Neuron (in vitro differentiated cells): ENCODE data around the gene MED15.
"Not testable (repeated sequence)": the region's sequence is repeated elsewhere in the genome, so short reads cannot be mapped to it uniquely, and the experiment has no call there.

Source experiments
- H2AFZ ChIP-seq: one replicate; pipeline ENCODE4 v1.6.1; 2013; ENCODE audit warnings: low read depth, mild to moderate bottlenecking, inconsistent platforms, low read length, moderate library complexity
- H3K27me3 ChIP-seq: one replicate; pipeline ENCODE4 v1.6.1; 2013; ENCODE audit warnings: low read length; ENCODE audit not compliant: insufficient read depth
- H3K36me3 ChIP-seq: one replicate; pipeline ENCODE4 v1.6.1; 2013; ENCODE audit warnings: low read length; ENCODE audit not compliant: insufficient read depth
- H3K4me1 ChIP-seq: one replicate; pipeline ENCODE4 v1.6.1; 2013; ENCODE audit warnings: low read length; ENCODE audit not compliant: insufficient read depth
- H3K4me3 ChIP-seq: 2 replicates; pipeline ENCODE4 v1.5.1; 2013; ENCODE audit warnings: mild to moderate bottlenecking, low read length, moderate library complexity
- H3K9me3 ChIP-seq: one replicate; pipeline ENCODE4 v1.6.1; 2013; ENCODE audit warnings: low read length

MED15 gene

GRCh38 chr22:20588092-20588842 lies 80.9 kb downstream of the MED15 start:
- Histone ChIP-seq H3K4me1 (no peaks in the 10 kb centered on the region), H2AFZ (no peak overlapping the region), H3K4me3 (no peak overlapping the region), H3K27me3 (no peaks in the 10 kb centered on the region), H3K36me3 (peaks cover 36% of the 10 kb centered on the region), H3K9me3 (no peaks in the 10 kb centered on the region)

DNA sequence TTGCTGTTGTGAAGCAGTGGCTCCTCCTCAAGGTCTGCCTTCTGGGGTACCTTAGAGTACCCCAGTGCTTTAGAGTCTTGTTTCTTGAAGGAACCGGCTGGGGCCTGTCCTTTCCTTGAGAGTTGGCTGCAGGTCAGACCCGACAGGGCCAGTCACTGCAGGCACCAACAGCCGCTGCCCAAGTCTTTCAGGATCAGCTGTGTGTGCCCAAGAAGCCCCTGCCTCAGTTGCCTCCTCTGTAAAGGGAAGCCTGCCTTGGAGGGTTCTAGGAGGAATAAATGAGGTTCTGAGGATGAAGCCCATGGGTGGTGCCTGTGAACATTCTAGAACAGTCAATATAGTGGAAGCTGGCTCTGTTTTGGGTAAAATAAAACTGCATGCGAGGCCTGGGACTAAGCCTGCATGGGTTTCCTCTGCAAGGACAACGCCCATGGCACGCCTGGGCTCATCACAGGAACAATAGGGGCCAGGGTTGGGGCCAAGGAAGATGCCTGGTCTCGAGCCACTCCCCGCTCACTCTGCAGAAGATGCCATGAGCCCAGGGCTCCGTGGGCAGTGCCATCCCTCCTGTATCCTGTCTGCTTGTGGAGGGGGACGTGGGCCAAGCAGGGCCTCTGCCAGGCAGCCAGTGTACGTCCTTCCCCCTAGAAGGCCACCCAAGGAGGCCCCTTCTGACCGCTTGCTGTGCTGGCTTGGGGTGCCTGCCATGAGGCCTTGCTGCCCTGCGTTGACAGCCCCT lies 81.6 kb downstream of the MED15 start:
- no peaks in the 10 kb centered on the region for H3K27me3 ChIP-seq
- no peak overlapping the region for H2AFZ ChIP-seq
- peaks cover 30% of the 10 kb centered on the region for H3K36me3 ChIP-seq
- H3K4me1 ChIP-seq = no peaks in the 10 kb centered on the region
- H3K4me3 ChIP-seq = no peak overlapping the region
- no peaks in the 10 kb centered on the region for H3K9me3 ChIP-seq

GRCh38 chr22:20589614-20590476 lies 82.4 kb downstream of the MED15 start:
- Histone ChIP-seq H3K27me3 (no peaks in the 10 kb centered on the region), H2AFZ (no peak overlapping the region), H3K9me3 (no peaks in the 10 kb centered on the region), H3K36me3 (peaks cover 25% of the 10 kb centered on the region), H3K4me1 (no peaks in the 10 kb centered on the region), H3K4me3 (no peak overlapping the region)

- no peaks in the 10 kb centered on the region for H3K9me3 ChIP-seq
- no peaks in the 10 kb centered on the region for H3K27me3 ChIP-seq
- H2AFZ ChIP-seq = no peak overlapping the region
- H3K4me3 ChIP-seq = no peak overlapping the region
- peaks cover 16% of the 10 kb centered on the region for H3K36me3 ChIP-seq
- H3K4me1 ChIP-seq = no peaks in the 10 kb centered on the region
Observed at GRCh38 chr22:20590477-20591294, 83.3 kb downstream of the MED15 start.

GRCh38 chr22:20591295-20591645 lies 83.9 kb downstream of the MED15 start:
- H3K4me3 ChIP-seq = no peak overlapping the region
- H3K9me3 ChIP-seq = no peaks in the 10 kb centered on the region
- H3K36me3 ChIP-seq = peaks cover 10% of the 10 kb centered on the region
- H3K4me1 ChIP-seq = no peaks in the 10 kb centered on the region
- H3K27me3 ChIP-seq = no peaks in the 10 kb centered on the region
- no peak overlapping the region for H2AFZ ChIP-seq

DNA sequence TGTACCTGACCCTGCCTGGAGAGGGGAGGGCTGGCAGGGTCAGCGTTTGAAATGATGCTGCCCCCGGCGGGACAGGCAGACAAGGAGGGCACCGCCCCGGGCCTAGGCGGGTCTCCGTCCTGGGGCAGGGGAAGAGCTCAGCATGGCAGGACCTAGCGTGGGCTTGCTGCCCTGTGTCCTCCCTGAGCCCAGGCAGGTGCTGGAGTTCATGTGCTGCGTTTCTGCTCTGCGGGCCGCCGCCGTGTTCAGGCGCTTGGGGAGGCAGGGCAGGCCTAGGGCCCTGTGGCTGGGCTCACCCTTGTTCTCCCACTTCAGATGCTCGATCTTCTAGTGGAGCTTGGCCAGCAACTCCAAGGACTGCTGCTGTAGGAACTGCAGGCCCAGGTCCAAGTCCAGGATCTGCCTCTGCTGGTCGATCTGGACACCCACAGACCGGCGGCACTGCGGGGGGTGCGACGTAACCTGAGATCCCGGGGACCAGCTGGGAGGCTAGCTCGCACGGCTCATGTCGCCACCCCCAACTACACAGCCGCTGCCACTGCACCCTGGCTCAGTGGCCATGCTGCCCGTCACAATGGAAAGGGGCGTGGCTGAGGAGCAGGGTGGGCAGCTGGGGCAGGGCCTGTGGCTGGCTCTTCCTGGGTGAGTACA lies 84.4 kb downstream of the MED15 start:
- Histone ChIP-seq H3K4me1 (no peaks in the 10 kb centered on the region), H3K4me3 (no peak overlapping the region), H3K9me3 (no peaks in the 10 kb centered on the region), H3K27me3 (no peaks in the 10 kb centered on the region), H3K36me3 (peaks cover 5% of the 10 kb centered on the region), H2AFZ (no peak overlapping the region)

DNA sequence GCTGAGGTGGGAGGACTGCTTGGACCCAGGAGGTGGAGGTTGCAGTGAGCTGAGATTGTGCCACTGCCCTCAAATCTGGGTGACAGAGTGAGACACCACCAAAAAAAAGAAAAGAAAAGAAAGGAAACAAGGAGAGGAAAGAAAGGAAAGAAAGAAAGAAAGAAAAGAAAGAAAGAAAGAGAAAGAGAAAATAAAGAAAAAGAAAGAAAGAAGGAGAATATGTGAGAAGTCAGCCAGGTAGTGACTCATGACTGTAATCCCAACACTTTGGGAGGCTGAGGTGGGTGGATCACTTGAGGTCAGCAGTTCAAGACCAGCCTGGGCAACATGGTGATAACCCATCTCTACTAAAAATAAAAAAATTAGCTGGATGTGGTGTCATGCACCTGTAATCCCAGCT lies 86.6 kb downstream of the MED15 start:
- H3K4me3 ChIP-seq, H3K9me3 ChIP-seq, H3K36me3 ChIP-seq, H3K4me1 ChIP-seq, H2AFZ ChIP-seq, H3K27me3 ChIP-seq: not testable (repeated sequence)

- not testable (repeated sequence) for H3K36me3 ChIP-seq, H3K27me3 ChIP-seq, H3K9me3 ChIP-seq, H3K4me1 ChIP-seq, H3K4me3 ChIP-seq, H2AFZ ChIP-seq
Observed at GRCh38 chr22:20594486-20594885, 87.1 kb downstream of the MED15 start.

GRCh38 chr22:20595461-20595860 lies 88.1 kb downstream of the MED15 start:
- H2AFZ ChIP-seq = no peak overlapping the region
- no peaks in the 10 kb centered on the region for H3K4me1 ChIP-seq
- no peaks in the 10 kb centered on the region for H3K27me3 ChIP-seq
- no peaks in the 10 kb centered on the region for H3K36me3 ChIP-seq
- H3K9me3 ChIP-seq = peaks cover 3% of the 10 kb centered on the region
- H3K4me3 ChIP-seq = no peak overlapping the region

DNA sequence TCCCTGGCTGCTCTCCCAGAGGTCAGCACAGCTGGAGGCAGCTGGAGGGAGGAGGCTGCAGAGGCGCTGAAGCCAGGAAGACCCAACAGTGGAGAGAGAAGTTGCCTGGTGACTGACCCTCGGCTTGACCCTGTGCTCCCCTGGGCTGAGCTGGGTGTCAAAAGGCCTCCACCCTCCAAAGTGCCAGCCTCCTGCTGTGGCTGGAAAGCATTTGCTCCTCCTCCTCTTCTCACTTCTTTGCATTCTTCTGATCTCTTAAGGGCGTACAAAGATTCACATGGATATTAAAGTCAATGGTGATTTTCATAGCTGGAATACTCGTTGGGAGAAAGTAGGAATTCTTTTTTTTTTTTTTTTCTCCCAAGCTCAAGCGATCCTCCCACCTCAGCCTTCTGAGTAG lies 91.7 kb downstream of the MED15 start:
- peaks cover 3% of the 10 kb centered on the region for H3K9me3 ChIP-seq
- no peaks in the 10 kb centered on the region for H3K36me3 ChIP-seq
- no peak overlapping the region for H2AFZ ChIP-seq
- no peak overlapping the region for H3K4me3 ChIP-seq
- H3K4me1 ChIP-seq = no peaks in the 10 kb centered on the region
- no peaks in the 10 kb centered on the region for H3K27me3 ChIP-seq

DNA sequence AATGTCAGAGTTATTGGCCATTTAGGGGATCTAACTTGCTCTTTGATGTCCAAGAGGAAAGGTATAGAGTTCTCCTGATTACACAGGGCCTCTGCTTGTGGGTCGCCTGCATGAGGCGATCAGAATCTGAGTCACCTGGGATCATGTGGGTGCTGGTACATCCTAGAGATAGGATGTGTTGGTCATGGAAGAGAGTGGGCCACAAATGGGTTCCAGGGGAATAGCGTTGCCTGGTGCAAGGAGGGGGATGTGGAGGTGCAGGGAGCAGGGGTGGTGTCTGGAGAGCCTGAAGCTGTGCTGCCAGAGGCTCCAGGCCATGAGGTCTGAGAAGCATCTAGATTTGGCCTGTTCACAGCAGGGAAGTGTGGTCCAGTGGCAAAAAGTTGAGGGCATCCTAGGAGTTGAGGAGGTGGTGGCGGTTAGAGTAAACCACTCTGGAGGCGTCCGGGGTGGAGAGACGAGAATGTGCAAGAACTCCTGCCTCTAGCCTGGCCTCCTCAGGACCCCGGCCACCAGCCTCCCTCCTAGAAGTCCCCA lies 92.8 kb downstream of the MED15 start:
- H3K4me1 ChIP-seq = no peaks in the 10 kb centered on the region
- H3K4me3 ChIP-seq = no peak overlapping the region
- peaks cover 3% of the 10 kb centered on the region for H3K9me3 ChIP-seq
- peaks cover 5% of the 10 kb centered on the region for H3K27me3 ChIP-seq
- H2AFZ ChIP-seq = no peak overlapping the region
- no peaks in the 10 kb centered on the region for H3K36me3 ChIP-seq

DNA sequence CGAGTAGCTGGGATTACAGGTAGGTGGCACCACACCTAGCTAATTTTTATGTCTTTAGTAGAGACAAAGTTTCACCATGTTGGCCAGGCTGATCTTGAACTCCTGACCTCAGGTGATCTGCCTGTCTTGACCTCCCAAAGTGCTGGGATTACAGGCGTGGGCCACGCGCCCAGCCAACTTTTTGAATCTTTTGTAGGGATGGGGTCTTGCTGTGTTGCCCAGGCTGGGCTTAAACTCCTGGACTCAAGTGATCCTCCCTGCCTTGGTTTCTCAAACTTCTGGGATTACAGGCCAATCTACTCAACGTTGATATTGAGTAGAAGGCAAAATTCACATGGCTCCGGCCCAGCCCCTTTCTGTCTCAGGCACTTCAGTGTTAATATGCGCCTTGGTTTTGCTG lies 93.9 kb downstream of the MED15 start:
- no peak overlapping the region for H2AFZ ChIP-seq
- H3K4me3 ChIP-seq = no peak overlapping the region
- H3K27me3 ChIP-seq = peaks cover 5% of the 10 kb centered on the region
- no peaks in the 10 kb centered on the region for H3K36me3 ChIP-seq
- H3K9me3 ChIP-seq = peaks cover 3% of the 10 kb centered on the region
- H3K4me1 ChIP-seq = no peaks in the 10 kb centered on the region
